IPS DF 4.7 (cell line): ENCODE measurements around the gene DHTKD1.
"Not testable (repeated sequence)": the region's sequence is repeated elsewhere in the genome, so short reads cannot be mapped to it uniquely, and the experiment has no call there.

ENCODE experiments used
- DNase-seq: peaks from one replicate; pipeline ENCODE4 v3.0.0-alpha.2; 2013; ENCODE audit warnings: low spot score; ENCODE audit errors: extremely low read depth

DHTKD1 gene

GRCh38 chr10:12135631-12136030, 66.9 kb downstream of the DHTKD1 start:
- DNase-seq, result no peak

GRCh38 chr10:12140038-12140437, 71.3 kb downstream of the DHTKD1 start:
- DNase-seq, result no peak

GRCh38 chr10:12144538-12144937, 75.8 kb downstream of the DHTKD1 start:
- DNase-seq, result no peak

- DNase-seq, result no peak
Observed at GRCh38 chr10:12150163-12150562, 81.4 kb downstream of the DHTKD1 start.

GRCh38 chr10:12154516-12154915, 85.8 kb downstream of the DHTKD1 start:
- DNase-seq, result no peak

GRCh38 chr10:12156367-12157123, 87.8 kb downstream of the DHTKD1 start:
- no peak for DNase-seq

- no peak for DNase-seq
Observed at GRCh38 chr10:12158111-12158510, 89.4 kb downstream of the DHTKD1 start.

- no peak for DNase-seq
Observed at GRCh38 chr10:12160664-12161063, 91.9 kb downstream of the DHTKD1 start.

- DNase-seq, result no peak
Observed at GRCh38 chr10:12162927-12163326, 94.2 kb downstream of the DHTKD1 start.

GRCh38 chr10:12164085-12164484, 95.3 kb downstream of the DHTKD1 start:
- DNase-seq, result no peak

- no peak for DNase-seq
Observed at GRCh38 chr10:12165036-12165435, 96.3 kb downstream of the DHTKD1 start.

GRCh38 chr10:12165999-12166775, 97.4 kb downstream of the DHTKD1 start:
- DNase-seq, result no peak

- not testable (repeated sequence) for DNase-seq
Observed at GRCh38 chr10:12171512-12171911, 102.8 kb downstream of the DHTKD1 start.
